ENCODE data around the gene OR1E2. TPM values are rescaled to one million over a fixed set of nuclear protein-coding genes. Genes with fewer than 3 reads are reported as not detected.

The OR1E2 gene
- total and polyA plus RNA-seq, 8 donors: not detected

- 28 to 42% (median 29%) methylated on average over 78 to 92 of the region's 92 CpGs for WGBS, 5 donors
- DNase-seq: peak in 1 of 2 donors; percentile 11
- peaks cover 0 to 50% (median 21%) of the 10 kb centered on the region in 3 donors for H3K27me3 ChIP-seq
- H3K4me3 ChIP-seq: peak within 1 kb of the TSS in 2 of 4 donors; percentile 9 to 17
- H3K9me3 ChIP-seq: peaks cover 0 to 9% (median 4%) of the 10 kb centered on the region in 4 donors
- no peaks in the 10 kb centered on the region for H3K4me1 ChIP-seq
- intact Hi-C loops (cut with DNase I; ENCODE audit: low total_unique reads): no loop called here
- no peak for TF ChIP-seq EP300 (IDR thresholded peaks at IDR 0.05)
- no peak for TF ChIP-seq POLR2A (IDR thresholded peaks at IDR 0.05)
- TF ChIP-seq POLR2AphosphoS5 (IDR thresholded peaks at IDR 0.05): no peak
- TF ChIP-seq, protein P1, sequence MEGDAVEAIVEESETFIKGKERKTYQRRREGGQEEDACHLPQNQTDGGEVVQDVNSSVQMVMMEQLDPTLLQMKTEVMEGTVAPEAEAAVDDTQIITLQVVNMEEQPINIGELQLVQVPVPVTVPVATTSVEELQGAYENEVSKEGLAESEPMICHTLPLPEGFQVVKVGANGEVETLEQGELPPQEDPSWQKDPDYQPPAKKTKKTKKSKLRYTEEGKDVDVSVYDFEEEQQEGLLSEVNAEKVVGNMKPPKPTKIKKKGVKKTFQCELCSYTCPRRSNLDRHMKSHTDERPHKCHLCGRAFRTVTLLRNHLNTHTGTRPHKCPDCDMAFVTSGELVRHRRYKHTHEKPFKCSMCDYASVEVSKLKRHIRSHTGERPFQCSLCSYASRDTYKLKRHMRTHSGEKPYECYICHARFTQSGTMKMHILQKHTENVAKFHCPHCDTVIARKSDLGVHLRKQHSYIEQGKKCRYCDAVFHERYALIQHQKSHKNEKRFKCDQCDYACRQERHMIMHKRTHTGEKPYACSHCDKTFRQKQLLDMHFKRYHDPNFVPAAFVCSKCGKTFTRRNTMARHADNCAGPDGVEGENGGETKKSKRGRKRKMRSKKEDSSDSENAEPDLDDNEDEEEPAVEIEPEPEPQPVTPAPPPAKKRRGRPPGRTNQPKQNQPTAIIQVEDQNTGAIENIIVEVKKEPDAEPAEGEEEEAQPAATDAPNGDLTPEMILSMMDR (IDR thresholded peaks at IDR 0.05): no peak
- H3K36me3 ChIP-seq: no peaks in the 10 kb centered on the region
- H3K27ac ChIP-seq: no peak within 1 kb of the TSS
Observed at GRCh38 chr17:3385869-3386816, 47.5 kb downstream of the OR1E2 start, which contains the start of gene OR3A2. Gene OR3A2 (minus strand): TSS chr17:3386308.

Other genes with a start within 250 kb of the OR1E2 start
- not detected for gene OR1A2, start 236.3 kb downstream of the OR1E2 start, total RNA-seq
- not detected for gene OR1A2, start 236.3 kb downstream of the OR1E2 start, polyA plus RNA-seq
- not detected for gene OR1A1, start 226.2 kb downstream of the OR1E2 start, total RNA-seq
- gene OR1A1, start 226.2 kb downstream of the OR1E2 start, polyA plus RNA-seq: not detected
- not detected for gene OR3A1, start 135.5 kb downstream of the OR1E2 start, total RNA-seq
- not detected for gene OR3A1, start 135.5 kb downstream of the OR1E2 start, polyA plus RNA-seq
- gene OR3A2, start 47.5 kb downstream of the OR1E2 start, total RNA-seq: not detected
- not detected for gene OR3A2, start 47.5 kb downstream of the OR1E2 start, polyA plus RNA-seq
- gene OR1E1, start 35.4 kb downstream of the OR1E2 start, total RNA-seq: not detected
- not detected for gene OR1E1, start 35.4 kb downstream of the OR1E2 start, polyA plus RNA-seq
- gene OR3A3, start 22.5 kb downstream of the OR1E2 start, total RNA-seq: not detected
- gene OR3A3, start 22.5 kb downstream of the OR1E2 start, polyA plus RNA-seq: not detected
- gene SPATA22, start 38.0 kb upstream of the OR1E2 start, total RNA-seq: 1 to 10 TPM in 1 of 5 donors, not detected in 4; 4.1 TPM
- gene SPATA22, start 38.0 kb upstream of the OR1E2 start, polyA plus RNA-seq: 1 to 10 TPM in 1 of 3 donors, not detected in 2; 1.1 TPM
- gene ASPA, start 42.2 kb upstream of the OR1E2 start, total RNA-seq: 1 to 10 TPM in 4 of 5 donors, not detected in 1; 2.7 to 7.3 (median 4.7) TPM
- 1 to 10 TPM in 2 of 3 donors, under 1 TPM in 1; 0.53 to 3.1 (median 2.2) TPM for gene ASPA, start 42.2 kb upstream of the OR1E2 start, polyA plus RNA-seq
- gene TRPV3, start 124.0 kb upstream of the OR1E2 start, total RNA-seq: 1 to 10 TPM in 3 of 5 donors, under 1 TPM in 2; under 0.01 to 6.7 (median 1.2) TPM
- under 1 TPM in 2 of 3 donors, not detected in 1; 0.25 to 0.33 TPM for gene TRPV3, start 124.0 kb upstream of the OR1E2 start, polyA plus RNA-seq
- 10 to 100 TPM in 4 of 5 donors, 1 to 10 TPM in 1; 3.9 to 71.8 (median 19.4) TPM for gene TRPV1, start 175.6 kb upstream of the OR1E2 start, total RNA-seq
- gene TRPV1, start 175.6 kb upstream of the OR1E2 start, polyA plus RNA-seq: 1 to 10 TPM in 2 of 3 donors, under 1 TPM in 1; 0.92 to 4.2 (median 3.1) TPM
- gene SHPK, start 202.4 kb upstream of the OR1E2 start, total RNA-seq: 10 to 100 TPM; 10.5 to 29.4 (median 12.3) TPM
- 1 to 10 TPM; 4.9 to 5.5 (median 5.1) TPM for gene SHPK, start 202.4 kb upstream of the OR1E2 start, polyA plus RNA-seq
- gene CTNS, start 202.9 kb upstream of the OR1E2 start, total RNA-seq: 10 to 100 TPM; 10.5 to 74.5 (median 18.0) TPM
- 1 to 10 TPM; 4.0 to 9.2 (median 5.4) TPM for gene CTNS, start 202.9 kb upstream of the OR1E2 start, polyA plus RNA-seq
- 100 to 1,000 TPM in 4 of 5 donors, 10 to 100 TPM in 1; 52.7 to 229 (median 108) TPM for gene TAX1BP3, start 234.7 kb upstream of the OR1E2 start, total RNA-seq
- gene TAX1BP3, start 234.7 kb upstream of the OR1E2 start, polyA plus RNA-seq: 100 to 1,000 TPM; 114 to 267 (median 235) TPM
- 10 to 100 TPM in 2 of 5 donors, 1 to 10 TPM in 1, not detected in 2; 2.6 to 28.6 (median 19.1) TPM for gene EMC6, start 235.0 kb upstream of the OR1E2 start, total RNA-seq
- gene EMC6, start 235.0 kb upstream of the OR1E2 start, polyA plus RNA-seq: 10 to 100 TPM; 60.2 to 75.6 (median 75.3) TPM

Data from stomach (tissue), 9 donors.